Measurements from ENCODE around the gene KLF3. TPM values are rescaled to one million over a fixed set of nuclear protein-coding genes. Genes with fewer than 3 reads are reported as not detected.
A peak's percentile ranks its signal among the peaks of the same experiment; 100 is the strongest.

The KLF3 gene
- total RNA-seq, 2 donors from 2014 or later: 146 to 153 TPM

DNA sequence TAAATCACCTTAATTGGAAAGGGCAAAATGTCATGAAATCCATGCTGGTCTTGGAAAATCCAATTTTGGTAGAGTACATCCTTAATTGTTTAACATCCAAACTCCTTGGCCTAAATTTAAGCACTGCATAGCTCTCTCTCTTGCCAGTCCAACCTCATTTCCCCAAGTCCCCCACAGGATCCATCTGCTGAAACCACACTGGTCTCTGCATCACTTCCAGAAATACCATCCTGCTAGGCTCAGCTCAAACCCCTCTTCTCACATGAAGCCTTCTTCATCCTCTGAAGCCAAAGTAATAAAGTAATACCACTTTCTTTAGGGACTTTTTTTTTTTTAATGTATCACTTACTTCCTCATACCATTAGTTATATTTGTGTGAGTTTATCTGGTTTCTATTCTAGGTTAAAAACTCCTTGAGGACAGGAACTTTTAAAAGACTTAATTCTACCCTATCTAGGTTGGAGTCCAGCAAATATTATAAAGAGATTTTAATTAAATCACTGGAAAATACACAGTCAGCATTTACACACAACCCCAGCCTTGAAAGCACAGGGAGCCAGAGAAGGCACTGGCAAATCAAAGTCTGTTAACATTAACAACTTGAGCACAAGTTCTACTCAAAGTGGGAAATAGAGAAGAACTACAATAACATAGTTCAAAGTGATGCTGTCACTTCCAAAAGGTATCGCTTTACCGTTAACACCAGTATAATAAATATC lies 16.7 kb upstream of the KLF3 start:
- DNase-seq: no peak

DNA sequence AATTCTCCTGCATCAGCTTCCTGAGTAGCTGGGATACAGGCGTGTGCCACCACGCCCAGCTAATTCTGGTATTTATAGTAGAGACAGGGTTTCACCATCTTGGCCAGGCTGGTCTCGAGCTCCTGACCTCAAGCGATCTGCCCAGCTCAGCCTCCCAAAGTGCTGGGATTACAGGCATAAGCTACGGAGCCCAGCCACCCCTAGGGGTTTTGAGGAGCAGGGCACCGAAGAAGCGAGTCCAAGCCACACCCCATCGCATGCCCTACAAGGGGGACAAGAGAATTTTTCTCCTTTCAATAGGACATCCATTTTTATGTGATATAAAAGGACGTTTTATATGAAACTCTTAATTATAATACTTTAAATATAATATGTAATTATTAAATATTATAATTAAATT lies 13.9 kb upstream of the KLF3 start:
- intact Hi-C loops (cut with DNase I, micrococcal nuclease): no loop called here
- ATAC-seq (no peak), DNase-seq (no peak)

More for the DNA sequence above, 16.7 kb upstream of the KLF3 start:
- intact Hi-C loops (cut with DNase I, micrococcal nuclease): no loop called here
- ATAC-seq: no peak

DNA sequence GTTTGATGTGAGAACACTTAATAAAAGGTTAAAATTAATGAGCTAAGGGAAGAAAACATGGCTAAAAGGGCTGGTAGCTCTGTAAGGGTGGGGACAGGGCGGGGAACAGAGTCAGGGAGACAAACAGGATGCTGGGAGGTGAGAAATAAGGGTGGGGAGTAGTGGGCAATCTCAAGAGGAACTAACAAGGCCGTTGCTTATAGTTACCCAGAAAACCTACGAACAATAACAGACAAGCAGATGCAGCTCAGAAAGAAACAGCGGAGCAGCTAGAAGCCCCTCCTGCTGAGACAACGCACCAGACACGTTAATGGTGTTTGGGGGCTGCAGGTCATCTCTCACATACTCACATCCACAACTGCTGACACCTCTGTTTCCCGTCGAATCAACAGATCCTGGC lies 9.7 kb upstream of the KLF3 start:
- intact Hi-C loops (cut with DNase I, micrococcal nuclease): no loop called here
- no peak for DNase-seq
- no peak for ATAC-seq

DNA sequence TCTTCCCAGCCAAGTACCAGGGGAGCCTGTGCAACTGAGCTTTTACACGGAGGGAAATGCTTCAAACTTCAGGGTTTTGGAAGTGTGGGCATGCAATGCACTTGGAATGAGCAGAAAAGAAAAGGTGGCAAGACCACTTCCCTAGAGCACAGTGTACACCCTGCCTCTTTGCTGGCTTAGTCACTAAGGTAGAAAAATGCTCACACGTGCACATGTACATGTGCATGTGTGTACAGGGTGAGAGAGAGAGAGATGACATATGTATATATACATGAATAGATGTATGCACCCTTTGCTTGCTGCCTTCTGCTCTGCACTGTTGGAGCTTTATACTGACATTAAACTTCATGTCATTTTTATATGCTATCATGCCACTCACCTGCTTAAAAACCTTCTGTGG lies 7.9 kb upstream of the KLF3 start:
- DNase-seq: no peak
- no peak for ATAC-seq
- intact Hi-C loops (cut with DNase I, micrococcal nuclease): no loop called here

DNA sequence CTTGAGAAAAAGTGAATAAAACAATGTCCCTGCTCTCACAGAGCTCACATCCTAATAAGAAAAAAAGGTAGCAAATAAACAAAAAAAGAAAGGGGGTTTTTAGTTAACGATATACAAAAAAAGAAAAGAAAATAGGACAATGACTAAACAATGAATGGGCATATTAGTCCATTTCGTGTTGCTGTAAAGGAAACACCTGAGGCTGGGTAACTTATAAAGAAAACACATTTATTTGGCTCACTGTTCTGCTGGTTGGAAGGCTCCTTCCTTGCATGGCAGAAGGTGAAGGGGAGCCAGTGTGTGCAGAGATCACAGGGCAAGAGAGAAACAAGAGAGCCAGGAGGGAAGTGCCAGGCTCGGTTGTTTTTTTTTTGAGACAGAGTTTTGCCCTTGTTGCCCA lies 4.7 kb upstream of the KLF3 start:
- DNase-seq (no peak), ATAC-seq (no peak)
- intact Hi-C loops (cut with DNase I, micrococcal nuclease): no loop called here

DNA sequence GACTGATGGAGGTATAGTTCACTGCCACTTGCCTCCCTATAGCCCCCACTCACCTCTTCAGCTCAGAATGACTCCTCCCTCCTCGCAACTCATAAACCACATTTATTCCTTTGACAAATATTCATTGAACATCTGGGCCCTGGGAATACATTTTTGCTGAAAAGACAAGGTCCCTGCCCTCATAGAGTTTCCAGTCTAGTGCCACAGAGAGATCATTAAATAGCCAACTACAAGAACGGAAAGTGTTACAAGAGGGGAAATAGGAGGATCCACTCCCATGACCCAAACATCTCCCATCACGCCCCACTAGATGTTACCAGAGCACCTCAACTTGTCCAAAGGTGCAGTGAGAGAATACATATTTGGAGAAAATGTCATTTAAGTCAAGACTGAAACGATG lies 3.2 kb upstream of the KLF3 start:
- DNase-seq: no peak
- intact Hi-C loops (cut with DNase I, micrococcal nuclease): no loop called here
- no peak for ATAC-seq

DNA sequence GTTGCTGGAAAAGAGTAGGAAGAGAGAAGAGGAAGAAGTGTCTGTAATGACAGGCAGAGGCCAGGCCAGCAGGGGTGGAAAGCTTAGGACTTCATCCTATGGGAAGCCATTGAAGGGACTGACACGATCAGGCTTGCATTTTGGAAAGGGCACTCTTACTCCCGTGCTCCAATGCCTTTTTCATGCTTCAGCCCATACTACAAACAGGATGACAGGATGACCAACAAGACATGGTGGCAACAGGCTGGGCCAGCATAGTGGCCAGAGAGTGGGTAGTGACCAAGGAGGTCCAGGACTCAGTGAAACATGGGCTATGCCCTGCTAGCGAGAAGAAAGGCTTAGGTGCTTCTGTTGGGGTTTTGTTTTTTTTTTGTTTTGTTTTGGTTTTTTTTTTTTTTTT lies 2.6 kb upstream of the KLF3 start:
- intact Hi-C loops (cut with DNase I, micrococcal nuclease): no loop called here
- ATAC-seq: no peak
- no peak for DNase-seq

DNA sequence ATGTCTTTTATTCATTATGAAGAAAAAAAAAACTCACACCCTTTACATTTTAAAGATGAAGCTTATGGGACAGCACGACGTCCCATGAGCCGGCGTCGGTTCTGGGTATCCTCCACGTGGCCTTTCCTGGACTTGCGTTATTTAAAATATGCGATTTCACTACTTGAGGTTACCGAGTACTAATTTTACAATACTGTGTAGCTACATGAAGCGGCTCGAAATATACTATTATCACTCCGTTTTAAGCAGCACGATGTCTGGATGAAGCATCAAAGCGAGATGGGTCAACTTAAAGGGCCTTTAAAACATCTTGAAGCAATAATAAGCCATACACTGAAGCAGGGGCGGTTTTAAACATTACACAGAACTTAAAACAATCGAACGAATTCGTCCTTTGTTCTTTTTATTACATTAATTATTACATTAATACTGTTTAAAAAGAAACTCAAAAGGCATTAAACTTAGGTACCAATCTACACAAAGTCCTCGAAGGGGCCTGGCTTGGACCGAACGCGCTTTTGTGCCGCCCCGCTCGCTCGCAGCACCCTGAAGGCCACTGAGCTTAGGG lies 1.4 kb upstream of the KLF3 start:
- no peak for DNase-seq
- ATAC-seq: no peak
- intact Hi-C loops (cut with DNase I, micrococcal nuclease): no loop called here

DNA sequence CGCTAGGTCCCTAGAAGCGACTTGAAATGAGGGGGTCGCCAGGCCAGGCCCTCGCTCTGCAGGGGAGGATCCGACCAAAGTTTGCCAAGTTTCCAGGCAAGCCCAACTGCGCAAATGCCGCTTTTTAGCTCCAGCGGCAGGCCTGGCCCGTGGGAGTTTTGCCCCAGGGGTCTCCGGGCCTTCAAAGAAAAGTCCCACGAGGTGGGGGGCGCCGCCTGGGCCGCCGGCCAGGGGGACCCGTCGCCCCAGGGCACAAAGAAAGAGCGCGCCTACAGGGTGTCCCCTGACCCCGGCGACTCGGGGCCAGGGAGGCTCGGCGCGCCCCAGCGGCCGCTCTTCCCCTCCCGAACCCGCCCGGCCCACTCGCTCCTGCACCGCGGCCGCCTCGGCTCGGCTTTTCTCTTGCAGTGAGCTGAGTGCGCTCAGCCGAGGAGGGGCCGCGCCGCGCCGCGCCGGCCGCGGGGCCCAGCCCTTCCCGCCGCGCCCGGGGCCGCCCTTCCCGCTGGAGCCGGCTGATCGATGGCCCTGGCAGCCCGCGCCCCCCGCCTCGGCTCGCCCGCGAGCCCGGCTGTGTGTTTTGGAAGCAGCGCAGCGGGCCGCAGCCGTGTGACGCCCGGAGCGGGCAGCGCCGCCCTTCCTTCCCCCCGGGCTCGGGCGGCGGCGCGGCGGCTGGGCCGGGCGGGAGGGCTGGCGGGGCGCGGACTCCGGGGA lies 754 bp upstream of the KLF3 start:
- no peak for ATAC-seq
- intact Hi-C loops (cut with DNase I, micrococcal nuclease): no loop called here
- DNase-seq: peak in 1 of 2 donors; percentile 55

DNA sequence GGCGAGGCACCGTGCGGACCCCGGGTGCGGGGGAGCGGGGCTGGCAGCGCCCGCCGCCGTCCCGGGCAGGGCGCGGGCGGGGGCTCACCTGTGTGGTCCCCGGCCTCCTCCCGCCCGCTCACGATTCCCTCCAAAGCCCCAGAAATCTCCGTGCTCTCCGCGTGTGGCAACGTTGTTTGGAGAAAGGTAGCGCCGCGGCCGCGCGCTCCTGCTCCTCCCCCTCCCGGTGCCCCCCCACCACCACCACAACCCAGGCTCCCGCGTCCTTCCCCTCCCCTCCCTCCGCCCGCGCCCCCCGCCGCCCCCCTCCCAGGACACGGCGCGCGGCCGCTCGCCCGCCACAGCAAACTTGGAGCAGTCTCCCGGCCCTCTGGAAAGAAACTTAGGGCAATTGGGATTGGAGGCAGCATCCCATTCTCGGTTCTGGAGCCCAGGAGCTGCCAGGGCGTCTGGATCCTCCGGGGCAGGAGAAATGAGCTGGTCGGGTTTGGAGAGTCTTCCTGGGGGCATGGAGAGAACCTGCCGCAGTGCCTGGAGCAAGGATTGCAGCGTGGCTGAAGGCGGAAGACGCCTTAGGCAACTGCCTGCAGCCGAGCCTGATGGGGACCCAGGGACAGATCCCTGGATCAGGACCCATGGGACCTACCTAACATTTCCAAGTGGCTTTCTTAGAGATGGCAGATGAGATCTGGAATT lies 855 bp downstream of the KLF3 start:
- peak; percentile 68 to 74 for DNase-seq
- intact Hi-C loops (cut with DNase I, micrococcal nuclease): no loop called here
- ATAC-seq: peak; percentile 22

DNA sequence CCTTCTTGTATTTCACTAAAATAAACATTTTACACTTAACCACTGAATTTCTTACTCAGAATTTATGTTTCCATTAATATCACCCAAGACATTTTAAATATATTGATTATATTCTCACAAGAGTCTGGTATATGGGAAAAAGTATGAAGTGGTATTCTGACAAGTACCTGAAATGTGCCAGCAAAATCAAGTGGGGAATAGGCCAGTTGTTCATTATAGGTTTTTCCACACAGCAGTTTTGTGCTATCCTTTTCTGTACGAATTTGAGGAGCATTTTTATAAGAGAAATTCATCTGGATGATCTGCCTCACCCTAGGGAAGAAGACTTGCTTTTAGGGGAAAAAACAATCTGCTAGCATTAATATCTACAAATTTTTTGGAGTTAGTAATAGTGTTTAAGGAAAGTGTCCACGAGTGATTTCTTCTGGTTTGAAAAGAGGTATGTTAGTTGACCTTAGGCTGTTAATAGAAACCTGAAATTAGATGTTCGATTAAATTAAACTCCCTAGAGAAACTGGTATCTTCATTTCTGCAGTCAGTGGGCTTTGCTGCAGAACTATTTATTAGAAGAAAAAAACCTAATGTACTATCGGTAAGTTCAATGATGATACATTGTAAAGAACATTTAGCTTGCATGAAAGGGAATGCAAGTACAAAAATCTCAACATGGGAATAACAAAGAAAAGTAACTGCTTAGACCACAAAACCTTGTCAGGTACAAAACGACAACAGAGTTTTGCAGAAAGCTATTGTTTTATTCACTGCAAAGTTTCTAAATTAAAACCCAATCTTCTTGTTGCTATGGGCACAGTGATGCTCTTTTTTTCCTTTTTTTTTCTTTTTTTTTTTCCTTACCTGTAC lies 1.8 kb downstream of the KLF3 start:
- intact Hi-C loops (cut with DNase I, micrococcal nuclease): no loop called here
- no peak for DNase-seq
- ATAC-seq: no peak

DNA sequence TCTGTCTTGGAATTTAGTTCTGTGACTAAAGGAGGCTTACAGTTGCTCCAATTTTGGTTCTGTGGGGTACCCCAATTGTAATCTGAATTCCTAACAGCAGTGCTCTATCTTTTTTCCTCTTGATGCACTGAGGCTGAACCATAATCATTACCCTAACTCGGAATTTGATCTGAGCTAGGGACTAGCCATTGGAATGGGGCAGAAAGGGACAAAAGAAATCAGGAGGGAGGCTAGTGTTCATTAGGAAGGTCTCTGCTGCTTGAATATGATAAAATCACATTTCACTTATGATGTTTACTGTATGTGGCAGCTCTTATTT lies 2.7 kb downstream of the KLF3 start:
- no peak for ATAC-seq
- intact Hi-C loops (cut with DNase I, micrococcal nuclease): no loop called here
- no peak for DNase-seq

DNA sequence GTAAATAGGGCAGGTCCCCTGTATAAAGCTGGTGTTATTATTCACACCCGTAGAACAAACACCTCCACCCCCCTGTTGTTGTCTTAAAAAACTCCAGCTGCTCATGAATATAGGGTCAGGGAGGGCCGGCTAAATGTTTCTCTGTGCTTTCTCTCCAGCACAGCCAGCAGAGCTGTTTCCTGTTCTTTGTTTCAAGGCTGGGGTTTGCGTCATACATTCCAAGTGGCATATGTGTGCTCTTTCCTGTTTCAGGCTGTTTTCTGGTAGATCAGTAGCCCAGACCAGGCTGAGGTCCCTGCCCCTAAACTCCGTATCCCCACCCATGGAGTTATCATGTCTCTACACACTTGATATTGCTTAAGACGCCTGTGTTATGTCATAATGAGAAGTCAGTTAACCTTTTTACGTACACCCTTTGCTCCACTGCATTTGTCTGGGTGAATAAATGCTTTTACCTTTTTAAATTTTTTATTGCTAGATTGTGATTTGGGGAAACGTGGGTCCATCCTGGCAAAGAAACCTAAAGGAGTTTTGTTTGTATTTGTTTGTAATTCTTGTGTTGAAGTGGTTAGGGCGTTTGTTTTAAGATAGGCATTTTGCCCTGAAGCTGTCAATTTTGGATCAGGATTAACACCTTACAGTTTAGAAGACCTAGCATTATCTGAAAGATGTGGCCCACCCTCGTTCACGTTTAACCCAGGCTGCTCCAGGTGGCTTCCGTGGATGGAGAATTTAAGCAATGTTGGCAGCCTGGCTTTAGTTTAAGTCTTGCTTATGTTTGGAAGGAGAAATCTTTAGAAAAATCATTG lies 3.3 kb downstream of the KLF3 start:
- peak; percentile 74 to 91 for DNase-seq
- peak; percentile 56 for ATAC-seq
- intact Hi-C loops (cut with DNase I, micrococcal nuclease): no loop called here

DNA sequence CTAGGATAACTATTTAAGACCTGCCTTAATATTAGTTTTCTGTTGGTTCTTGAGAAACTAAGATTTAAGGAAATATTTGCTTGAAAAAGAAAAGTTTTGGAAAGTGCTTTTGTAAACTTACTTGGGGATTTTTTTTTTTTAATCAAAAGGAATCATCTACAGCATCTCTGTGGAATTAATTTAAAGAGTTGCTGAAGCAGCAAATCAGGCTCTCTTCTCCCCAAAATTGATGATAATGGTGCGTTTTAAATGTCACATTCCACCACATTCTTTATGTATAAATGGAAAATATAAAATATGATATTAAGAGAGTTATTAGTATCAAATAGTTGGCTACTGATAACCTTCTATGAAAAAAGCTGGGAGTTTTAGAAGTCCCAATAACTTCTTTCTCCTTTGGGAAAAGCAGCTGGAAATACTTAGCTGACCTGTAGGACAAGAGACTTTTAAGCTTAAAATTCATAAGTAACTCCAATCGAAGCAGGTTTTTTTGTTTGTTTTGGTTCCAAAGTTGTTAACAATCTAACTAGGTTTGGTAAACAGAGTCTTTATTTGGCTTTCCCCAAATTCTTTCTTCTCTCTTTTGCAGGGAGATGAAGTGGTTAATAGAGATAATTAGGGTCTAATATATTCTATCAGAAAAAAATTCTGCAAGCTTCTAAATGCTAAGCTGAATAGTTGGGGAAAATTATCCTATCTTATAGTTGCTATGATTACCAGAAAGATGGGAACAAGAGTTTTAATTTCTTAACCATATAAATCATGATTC lies 4.4 kb downstream of the KLF3 start:
- DNase-seq (no peak), ATAC-seq (no peak)
- intact Hi-C loops (cut with DNase I, micrococcal nuclease): no loop called here

DNA sequence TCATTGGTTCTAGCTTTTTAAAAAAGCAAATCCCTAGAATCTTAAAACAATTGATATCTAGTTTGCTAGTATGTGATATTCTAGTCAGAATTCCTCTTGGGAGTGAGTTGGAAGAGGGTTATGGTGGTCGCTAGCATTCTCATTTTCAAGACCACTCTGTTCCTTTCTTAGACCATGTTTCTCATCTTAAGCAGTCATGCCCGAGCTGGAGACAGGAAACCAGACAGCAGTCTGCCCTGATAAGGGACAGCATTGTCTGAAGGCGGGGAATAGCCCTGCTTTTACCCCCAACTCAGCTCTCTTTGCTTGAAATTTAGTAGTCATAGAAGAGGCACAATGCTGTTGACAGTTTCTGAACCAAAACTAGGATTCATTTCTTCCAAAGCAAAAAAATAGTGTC lies 5.2 kb downstream of the KLF3 start:
- intact Hi-C loops (cut with DNase I, micrococcal nuclease): no loop called here
- DNase-seq (no peak), ATAC-seq (no peak)

DNA sequence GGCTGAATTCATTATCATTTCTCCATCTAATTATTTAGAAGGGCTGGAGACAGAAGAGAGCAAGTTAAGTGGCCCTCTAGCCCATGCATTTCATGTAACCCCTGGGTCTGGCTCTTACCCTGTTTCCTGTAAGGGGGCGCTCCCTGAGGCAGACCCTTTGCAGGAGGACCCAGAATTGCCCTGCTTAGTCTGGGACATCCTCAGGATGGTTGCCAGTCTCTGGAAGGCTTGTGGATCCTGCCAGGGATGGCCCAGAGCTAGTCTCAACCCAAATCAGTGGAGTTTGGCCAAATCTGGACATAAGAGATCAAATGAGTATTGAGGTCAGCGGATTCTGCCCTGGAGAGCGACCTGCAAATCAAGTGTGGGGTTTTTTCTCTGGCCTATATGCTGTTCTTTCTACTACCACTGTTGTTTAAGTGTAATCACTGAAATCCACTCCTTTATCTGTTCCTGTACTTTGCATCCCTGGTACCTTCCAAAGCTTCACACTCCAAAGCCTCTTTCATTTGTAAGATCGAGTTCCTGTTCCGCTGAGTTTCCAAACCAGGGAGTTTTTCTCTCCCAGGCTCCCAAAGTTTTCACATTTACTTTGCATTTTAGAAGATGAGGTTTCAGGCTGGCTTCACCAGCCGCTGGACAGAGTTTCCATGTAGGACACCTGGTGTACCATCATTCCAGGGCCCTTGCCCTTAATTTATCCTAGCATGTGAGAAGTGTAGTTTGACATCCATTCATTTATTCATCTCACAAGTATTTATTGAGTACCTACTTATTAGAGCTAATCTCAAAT lies 6.3 kb downstream of the KLF3 start:
- DNase-seq (no peak), ATAC-seq (no peak)
- intact Hi-C loops (cut with DNase I, micrococcal nuclease): loop anchor here (5.0 to 10.0 kb wide), 3 partner anchors 346 to 606 kb away; no protein-coding TSS in a partner anchor
